GM21367 (cell line): ENCODE results near the gene KIAA1549.
"Not testable (repeated sequence)": the region's sequence is repeated elsewhere in the genome, so short reads cannot be mapped to it uniquely, and the experiment has no call there.

Experiments
- ATAC-seq: cut with Tn5 transposase; IDR thresholded peaks from one replicate; pipeline ENCODE4 v1.9.1; 2021; ENCODE audit not compliant: unreplicated experiment

KIAA1549 gene

GRCh38 chr7:138981332-138982203, at the start of gene KIAA1549:
KIAA1549 (minus strand) TSS chr7:138981389; CDS start chr7:138981269, 120 bp downstream.
- ATAC-seq = peak; percentile 83

- ATAC-seq = no peak
Measured at GRCh38 chr7:139029353-139029752, 48.2 kb upstream of the KIAA1549 start.

- no peak for ATAC-seq
Measured at GRCh38 chr7:139026551-139026950, 45.4 kb upstream of the KIAA1549 start.

- ATAC-seq = not testable (repeated sequence)
Measured at GRCh38 chr7:139025861-139026260, 44.7 kb upstream of the KIAA1549 start.

GRCh38 chr7:139023076-139023475, 41.9 kb upstream of the KIAA1549 start:
- ATAC-seq = no peak

DNA sequence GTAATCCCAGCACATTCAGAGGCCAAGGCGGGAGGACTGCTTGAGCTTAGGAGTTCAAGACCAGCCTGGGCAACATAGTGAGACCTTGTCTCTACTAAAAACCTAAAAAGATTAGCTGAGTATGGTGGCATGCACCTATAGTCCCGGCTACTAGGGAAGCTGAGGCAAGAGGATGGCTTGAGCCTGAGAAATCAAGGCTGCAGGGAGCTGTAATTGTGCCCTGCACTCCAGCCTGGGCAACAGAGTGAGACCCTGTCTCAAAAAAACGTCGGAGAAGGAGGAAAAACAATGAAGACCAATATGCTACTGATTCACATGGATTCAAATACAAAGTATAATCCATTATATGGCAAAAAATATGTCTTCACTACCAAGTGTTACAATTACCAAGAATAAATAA, 41.1 kb upstream of the KIAA1549 start:
- no peak for ATAC-seq

- no peak for ATAC-seq
Measured at GRCh38 chr7:139018910-139019309, 37.7 kb upstream of the KIAA1549 start.

- ATAC-seq = peak; percentile 81
Measured at GRCh38 chr7:139016931-139017511, 35.8 kb upstream of the KIAA1549 start.

DNA sequence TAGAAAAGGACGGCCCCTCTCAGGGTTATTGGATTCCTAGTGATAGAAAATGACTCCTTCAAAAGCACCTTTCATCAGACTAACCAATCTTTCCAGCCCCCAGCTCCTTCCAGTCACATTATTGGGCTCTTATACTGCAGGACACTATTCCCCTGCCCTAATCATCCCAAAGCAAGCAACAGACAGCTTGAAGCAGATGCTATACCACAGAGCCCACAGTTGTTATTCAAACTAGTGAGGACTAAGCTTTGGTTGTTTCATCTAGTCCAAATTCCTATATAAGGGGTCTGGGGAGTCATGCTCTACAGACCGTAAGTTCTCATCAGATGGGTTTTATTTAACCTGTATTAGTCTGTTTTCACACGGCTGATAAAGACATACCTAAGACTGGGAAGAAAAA, 30.2 kb upstream of the KIAA1549 start:
- ATAC-seq = no peak

- ATAC-seq = no peak
Measured at GRCh38 chr7:139004321-139005090, 23.3 kb upstream of the KIAA1549 start.

DNA sequence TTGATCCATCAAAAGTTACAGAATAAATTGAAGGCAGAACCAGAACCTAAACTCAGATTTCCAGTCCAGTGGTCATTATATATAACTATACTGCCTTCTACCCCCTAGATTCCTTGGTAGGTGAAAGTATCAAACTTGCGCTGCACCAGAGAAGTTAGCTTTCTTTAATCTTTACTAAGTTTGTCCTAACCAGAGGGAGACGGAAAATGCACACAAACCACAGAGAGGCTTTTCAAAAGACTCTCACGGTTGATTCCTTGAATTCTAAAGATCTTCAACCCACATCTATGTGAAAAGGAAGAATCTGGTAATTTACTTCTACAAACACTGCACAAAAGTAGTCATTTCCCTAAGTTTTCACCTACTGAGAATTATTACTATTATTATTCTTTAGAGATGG, 18.2 kb upstream of the KIAA1549 start:
- ATAC-seq = no peak

DNA sequence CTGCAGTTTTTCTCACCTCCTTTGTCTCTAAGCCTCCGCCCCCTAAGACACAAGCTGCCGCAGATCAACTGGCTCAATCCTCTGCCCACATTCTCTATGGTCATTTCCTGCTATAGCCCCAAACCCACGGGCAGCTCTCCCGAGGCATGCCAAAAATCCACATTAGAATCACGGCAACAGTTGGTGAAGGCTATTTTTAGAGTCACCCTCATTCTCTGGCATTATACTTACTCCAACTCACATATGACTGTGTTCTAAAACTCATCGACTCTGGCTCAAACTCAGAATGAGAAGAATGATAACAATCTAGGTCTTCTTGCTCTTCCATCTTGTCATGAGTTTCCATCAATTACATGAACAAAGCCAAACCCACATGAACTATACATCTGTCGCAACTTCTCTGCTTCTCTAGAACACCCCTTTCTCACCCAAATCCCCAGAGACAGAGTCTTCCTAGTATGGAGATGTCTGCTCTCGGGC, 10.9 kb upstream of the KIAA1549 start:
- no peak for ATAC-seq

- no peak for ATAC-seq
Measured at GRCh38 chr7:138987686-138988085, 6.5 kb upstream of the KIAA1549 start.

DNA sequence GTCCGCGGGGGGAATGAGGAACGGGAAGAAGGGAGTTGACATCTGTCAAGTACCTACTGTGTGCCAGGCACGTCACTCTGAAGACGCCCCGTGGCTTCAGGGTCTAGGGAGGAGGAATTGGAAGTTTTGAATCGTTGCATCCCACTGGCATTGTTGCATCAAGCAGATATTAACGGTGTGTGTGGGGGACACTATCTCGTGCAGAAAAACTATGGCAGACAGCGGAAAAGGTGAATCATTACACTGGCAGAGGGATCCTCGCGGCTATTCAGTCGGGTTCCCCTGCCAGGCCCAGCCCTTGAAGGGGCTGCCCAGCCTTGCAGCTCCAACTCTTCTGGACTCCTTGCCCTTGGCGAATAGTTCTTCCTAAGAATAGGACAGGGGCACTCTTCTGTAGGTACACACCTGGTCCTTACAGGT, 1.0 kb upstream of the KIAA1549 start:
- no peak for ATAC-seq

DNA sequence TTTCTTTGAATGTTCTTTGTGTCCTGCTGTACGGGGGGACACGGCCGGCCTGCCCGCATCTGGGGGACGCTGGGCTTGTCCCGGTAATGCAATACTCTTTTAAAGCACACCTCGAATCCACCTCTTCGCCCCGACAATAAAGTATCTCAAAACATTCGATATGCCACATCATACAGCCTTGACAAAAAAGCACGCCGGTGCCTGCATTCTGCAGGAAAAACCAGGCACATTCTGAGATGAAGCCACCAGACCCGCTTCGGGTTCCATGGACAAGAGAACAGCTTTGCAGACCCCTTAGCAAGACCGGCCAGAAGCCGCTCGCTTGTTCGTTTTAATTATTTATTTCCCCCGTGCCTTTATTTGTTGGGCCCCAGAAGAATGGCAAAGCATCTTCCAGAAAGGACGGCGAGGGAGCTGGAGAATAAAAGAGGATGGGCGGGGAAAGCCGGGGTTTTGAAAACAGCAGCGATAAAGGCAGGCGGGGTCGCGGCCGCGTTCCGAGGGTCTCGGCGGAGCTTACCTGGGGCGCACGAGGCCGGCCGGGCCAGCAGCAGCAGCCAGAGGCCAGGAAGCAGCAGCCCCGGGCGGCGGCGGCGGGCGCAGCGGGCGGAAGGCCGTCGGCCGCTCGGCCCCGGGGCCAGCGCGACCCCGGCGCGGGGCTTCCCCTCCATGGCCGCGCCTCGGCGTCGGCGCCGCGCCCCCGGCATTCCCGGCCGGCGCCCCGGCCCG, 462 bp downstream of the KIAA1549 start:
- peak; percentile 32 for ATAC-seq

DNA sequence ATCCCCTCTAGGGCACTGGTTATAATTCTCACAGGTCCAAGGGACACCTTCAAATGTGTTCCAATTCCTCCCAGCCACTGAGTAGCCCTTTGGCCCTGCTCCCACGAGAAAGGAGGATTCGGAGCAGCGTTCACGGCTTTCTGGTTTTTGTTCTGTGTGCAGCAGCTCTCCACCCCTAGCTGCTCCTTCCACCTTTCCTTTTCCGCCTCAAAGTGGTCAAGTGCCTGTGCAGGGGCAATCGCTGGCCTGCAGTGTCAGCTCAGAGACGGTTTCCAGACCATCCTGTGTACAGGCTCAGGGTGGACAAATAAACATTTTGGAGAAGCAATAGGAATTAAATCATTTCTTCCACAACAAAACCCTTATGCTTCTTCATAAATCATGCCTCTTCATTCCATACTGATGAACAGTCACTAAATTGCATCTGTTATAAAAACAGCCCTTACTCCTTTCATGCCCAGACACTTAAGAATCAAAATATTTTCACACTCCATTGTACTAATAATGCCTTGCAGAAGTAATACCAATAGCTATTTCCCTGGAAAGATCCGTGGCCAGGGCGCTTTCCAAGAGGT, 1.1 kb downstream of the KIAA1549 start:
- no peak for ATAC-seq

DNA sequence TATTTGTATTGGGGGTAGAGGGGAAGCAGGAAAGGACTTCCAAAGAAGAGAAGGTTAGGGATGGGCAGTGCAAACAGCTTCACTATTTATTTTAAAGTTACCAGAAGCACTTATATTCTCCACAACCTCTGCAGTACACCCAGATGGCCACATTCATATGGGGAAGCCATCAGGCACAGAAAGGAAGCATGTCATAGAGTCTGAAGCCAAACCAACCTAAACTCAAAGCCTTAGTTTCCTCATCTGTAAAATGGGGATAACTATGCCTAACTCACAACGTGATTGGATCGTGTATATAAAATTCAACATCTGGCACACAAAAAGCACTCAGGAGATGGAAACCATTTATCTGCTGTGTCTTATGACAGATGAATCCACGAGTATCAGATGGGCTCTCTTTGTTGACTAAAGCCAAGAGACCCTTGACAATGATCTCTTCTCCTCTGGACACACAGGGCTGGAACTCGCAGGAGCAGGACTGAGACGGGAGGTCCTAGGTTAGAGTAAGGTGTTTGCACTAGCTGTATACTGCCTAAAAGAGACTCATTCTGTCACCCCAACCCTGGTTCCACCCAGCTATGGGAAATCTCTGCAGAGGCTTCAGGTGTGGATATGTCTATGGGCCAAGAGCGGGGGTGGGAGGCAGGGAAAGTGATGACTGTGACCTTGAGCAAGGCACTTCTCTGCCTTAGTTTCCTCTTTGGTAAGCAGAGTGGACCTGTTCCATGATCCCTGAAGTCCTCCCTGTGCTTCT, 1.8 kb downstream of the KIAA1549 start:
- ATAC-seq = no peak

DNA sequence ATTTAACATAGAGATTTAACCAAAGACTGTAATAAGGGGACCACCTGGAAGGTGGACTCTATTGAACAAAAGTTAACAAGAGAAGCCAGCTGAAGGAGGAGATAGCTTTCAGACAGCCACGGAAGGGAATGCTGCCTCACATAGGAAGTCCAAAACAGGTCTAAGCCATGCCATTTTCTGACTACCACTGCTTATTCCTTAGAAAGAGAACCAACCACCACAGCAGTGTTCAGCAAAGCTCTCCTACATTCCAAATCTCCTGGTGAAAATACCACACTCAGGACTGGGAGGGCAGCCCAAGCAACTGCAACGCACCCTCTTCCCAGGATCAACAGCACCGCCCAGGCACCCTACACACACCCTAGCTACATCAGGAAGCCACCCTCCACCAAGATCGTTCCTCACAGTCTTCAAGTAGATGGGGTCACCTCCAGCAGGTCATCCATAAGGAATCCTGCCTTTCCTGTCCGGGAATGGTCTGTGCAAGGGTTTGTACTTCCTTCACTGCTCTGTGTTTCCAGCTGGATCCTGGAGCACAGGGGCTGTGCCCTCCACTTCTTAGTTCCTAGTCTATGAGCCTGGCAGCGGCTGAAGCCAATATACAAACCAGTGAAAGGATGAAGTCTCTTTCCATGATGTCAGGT, 2.5 kb downstream of the KIAA1549 start:
- no peak for ATAC-seq

GRCh38 chr7:138976161-138976560, 5.0 kb downstream of the KIAA1549 start:
- not testable (repeated sequence) for ATAC-seq
